ENCODE data around the gene AOPEP. TPM values are rescaled to one million over a fixed set of nuclear protein-coding genes. Genes with fewer than 3 reads are reported as not detected.

Gene AOPEP
- polyA plus RNA-seq, 1 of the 3 experiments (the other 2 are of a cell fraction): 54.6 TPM

GRCh38 chr9:95129476-95130291, 403.2 kb downstream of the AOPEP start:
- H3F3A ChIP-seq (replicated peaks; ENCODE audit: insufficient read depth): peaks cover 7% of the 10 kb centered on the region
- no peaks in the 10 kb centered on the region for H4K20me1 ChIP-seq (ENCODE audit: insufficient read depth)
- no peaks in the 10 kb centered on the region for H3K9me2 ChIP-seq
- TF ChIP-seq JUND (IDR thresholded peaks at IDR 0.05) (no peak), GATA2 (CRISPR knock-in tag; IDR thresholded peaks at IDR 0.05) (0 out of 2 replicates have a peak, but pooled peaks have one; percentile 1)
- ChIA-PET POLR2A (interaction anchor here (0.7 to 1.1 kb wide), 2 partner anchors 48 to 448 kb away, joined by 3 read pairs; no protein-coding TSS in a partner anchor), CTCF (interaction anchor here (0.7 to 12.5 kb wide), 28 partner anchors 9 to 1088 kb away, joined by 3 to 229 read pairs (median 5); no protein-coding TSS in a partner anchor)
- H3K4me1 ChIP-seq (ENCODE audit: control insufficient read depth in 1 of 2, insufficient read depth in 2 of 2, low read depth in 1 of 2, low read length in 1 of 2): peaks cover 5 to 87% of the 10 kb centered on the region in 2 experiments
- no peak for DNase-seq
- H3K9me3 ChIP-seq: no peaks in the 10 kb centered on the region
- H3K79me2 ChIP-seq (ENCODE audit: insufficient read depth): no peaks in the 10 kb centered on the region
- H3K27me3 ChIP-seq (ENCODE audit: insufficient read depth): no peaks in the 10 kb centered on the region
- no peaks in the 10 kb centered on the region for H3K36me3 ChIP-seq (replicated peaks in 1 of 2; ENCODE audit: control insufficient read depth in 1 of 2, insufficient read depth in 2 of 2, low read length in 1 of 2)
- H2AFZ ChIP-seq (ENCODE audit: low read depth): no peak overlapping the region
- H3K9ac ChIP-seq: no peak overlapping the region
- H3K4me2 ChIP-seq: no peak overlapping the region
- WGBS (ENCODE audit: low lambda C conversion rate): 81% methylated on average over 8 of the region's 8 CpGs
- peak overlapping the region in 1 of 2 experiments; percentile 99; a peak in 1 of 4 replicates for H3K27ac ChIP-seq (ENCODE audit: low read depth in 2 of 2, low read length in 1 of 2)
- H3K4me3 ChIP-seq (ENCODE audit: low read depth in 2 of 2, low read length in 1 of 2): no peak overlapping the region

- peak overlapping the region in 1 of 2 experiments; percentile 99; a peak in 2 of 4 replicates for H3K27ac ChIP-seq (ENCODE audit: low read depth in 2 of 2, low read length in 1 of 2)
- CTCF ChIA-PET: interaction anchor here (0.6 to 12.5 kb wide), 47 partner anchors 8 to 1087 kb away, joined by 3 to 229 read pairs (median 6); no protein-coding TSS in a partner anchor
- no peaks in the 10 kb centered on the region for H3K9me2 ChIP-seq
- WGBS (ENCODE audit: low lambda C conversion rate): 90% methylated on average over 5 of the region's 5 CpGs
- no peaks in the 10 kb centered on the region for H3K9me3 ChIP-seq
- no peaks in the 10 kb centered on the region for H3K36me3 ChIP-seq (replicated peaks in 1 of 2; ENCODE audit: control insufficient read depth in 1 of 2, insufficient read depth in 2 of 2, low read length in 1 of 2)
- H2AFZ ChIP-seq (ENCODE audit: low read depth): no peak overlapping the region
- H3F3A ChIP-seq (replicated peaks; ENCODE audit: insufficient read depth): peaks cover 10% of the 10 kb centered on the region
- H3K27me3 ChIP-seq (ENCODE audit: insufficient read depth): no peaks in the 10 kb centered on the region
- peaks cover 5 to 80% of the 10 kb centered on the region in 2 experiments for H3K4me1 ChIP-seq (ENCODE audit: control insufficient read depth in 1 of 2, insufficient read depth in 2 of 2, low read depth in 1 of 2, low read length in 1 of 2)
- H3K4me2 ChIP-seq: no peak overlapping the region
- H4K20me1 ChIP-seq (ENCODE audit: insufficient read depth): no peaks in the 10 kb centered on the region
- no peak for DNase-seq
- no peak overlapping the region for H3K4me3 ChIP-seq (ENCODE audit: low read depth in 2 of 2, low read length in 1 of 2)
- POLR2A ChIA-PET: interaction anchor here (1.1 kb wide), 1 partner anchor 449 kb away, joined by 3 read pairs; no protein-coding TSS in a partner anchor
- H3K9ac ChIP-seq: no peak overlapping the region
- no peaks in the 10 kb centered on the region for H3K79me2 ChIP-seq (ENCODE audit: insufficient read depth)
- TF ChIP-seq PBX3 (IDR thresholded peaks at IDR 0.05) (no peak), IRF3 (IDR thresholded peaks at IDR 0.05; ENCODE audit: low read depth, low read length) (no peak), FOXM1 (IDR thresholded peaks at IDR 0.05; ENCODE audit: low read depth) (no peak), MAX (IDR thresholded peaks at IDR 0.05; ENCODE audit: low read depth) (no peak), EP300 (IDR thresholded peaks at IDR 0.05; ENCODE audit: borderline replicate concordance in 1 of 2, low read depth in 1 of 2, low read length in 1 of 2) (no peak), SIN3A (IDR thresholded peaks at IDR 0.05; ENCODE audit: borderline replicate concordance, low read depth, low read length) (no peak), SMC3 (IDR thresholded peaks at IDR 0.05; ENCODE audit: low read depth, low read length) (no peak), NRF1 (IDR thresholded peaks at IDR 0.05; ENCODE audit: low read depth, low read length) (no peak), ZBTB33 (IDR thresholded peaks at IDR 0.05; ENCODE audit: borderline replicate concordance, low read depth) (no peak), USF2 (IDR thresholded peaks at IDR 0.05; ENCODE audit: borderline replicate concordance, low read depth, low read length) (no peak), TAF1 (IDR thresholded peaks at IDR 0.05; ENCODE audit: borderline replicate concordance, low read depth, low read length) (no peak), REST (IDR thresholded peaks at IDR 0.05; ENCODE audit: low read depth, low read length) (no peak)
Observed at GRCh38 chr9:95130484-95130883, 404.0 kb downstream of the AOPEP start.
